GM12891 (cell line): ENCODE measurements around the gene LCLAT1.
"Not testable (repeated sequence)": the region's sequence is repeated elsewhere in the genome, so short reads cannot be mapped to it uniquely, and the experiment has no call there.

Source experiments
- POLR2A ChIP-seq: IDR thresholded peaks from 2 replicates; pipeline ENCODE4 v1.6.1; 2011; ENCODE audit warnings: low read depth, low read length, control low read depth
- POLR2AphosphoS5 ChIP-seq: IDR thresholded peaks from 2 replicates; pipeline ENCODE4 v1.6.1; 2011; ENCODE audit warnings: low read depth, low read length, control low read depth
- TAF1 ChIP-seq: IDR thresholded peaks from 2 replicates; pipeline ENCODE4 v1.6.1; 2011; ENCODE audit warnings: low read depth, low read length, control low read depth

GRCh38 chr2:30513649-30514048 lies 66.6 kb downstream of the LCLAT1 start:
- not testable (repeated sequence) for TF ChIP-seq POLR2A, POLR2AphosphoS5, TAF1
